DOHH2 (cell line): ENCODE measurements around the gene NELFCD.

ENCODE experiments used
- EZH2phosphoT487 ChIP-seq: fragments of 200-600 bp; sonication (generic); IDR thresholded peaks from 2 replicates; pipeline ENCODE4 v1.6.1; 2017; ENCODE audit warnings: borderline replicate concordance, mild to moderate bottlenecking, antibody characterized with exemption, low read length, moderate library complexity, mixed read lengths
- TF ChIP-seq, protein P1 (sequence below): fragments of 200-600 bp; sonication (generic); IDR thresholded peaks from one replicate; pipeline ENCODE4 v1.5.1; 2014; ENCODE audit warnings: antibody characterized with exemption, mild to moderate bottlenecking, low read depth, low read length; ENCODE audit not compliant: poor library complexity, severe bottlenecking

DNA sequence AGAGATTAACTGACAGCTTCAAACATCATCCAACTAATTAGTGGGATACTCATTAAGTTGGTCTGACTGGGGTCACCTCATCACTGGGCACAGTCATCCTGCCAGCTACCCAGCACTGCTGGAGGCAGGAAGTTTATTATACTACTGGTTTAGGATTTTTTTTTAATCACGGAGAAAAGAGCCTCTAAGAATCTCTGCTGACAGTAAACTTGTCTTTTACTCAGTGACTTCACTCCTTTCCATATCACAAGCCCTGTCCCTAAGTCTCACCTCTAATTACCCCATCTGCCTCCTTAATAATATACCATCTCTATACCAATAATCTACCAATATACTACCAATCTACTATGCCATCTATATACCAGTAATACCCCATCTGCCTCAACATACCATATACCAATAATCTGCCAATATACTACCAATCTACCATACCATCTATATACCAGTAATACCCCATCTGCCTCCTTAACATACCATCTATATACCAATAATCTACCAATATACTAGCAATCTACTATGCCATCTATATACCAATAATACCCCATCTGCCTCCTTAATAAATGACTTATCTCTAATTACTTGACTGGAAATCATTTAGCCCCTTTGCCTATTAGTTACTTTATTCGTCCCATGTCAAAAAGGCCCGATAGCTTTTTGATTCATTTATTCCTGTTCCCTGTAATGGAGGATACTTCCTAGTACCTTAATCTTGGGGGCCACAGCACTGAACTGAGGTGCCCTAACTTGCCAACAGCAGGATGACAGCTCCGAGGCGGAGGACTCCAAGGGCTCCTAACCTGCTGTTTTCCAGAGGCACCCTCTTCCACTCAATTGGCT, 46.1 kb downstream of the NELFCD start:
- TF ChIP-seq, protein P1, sequence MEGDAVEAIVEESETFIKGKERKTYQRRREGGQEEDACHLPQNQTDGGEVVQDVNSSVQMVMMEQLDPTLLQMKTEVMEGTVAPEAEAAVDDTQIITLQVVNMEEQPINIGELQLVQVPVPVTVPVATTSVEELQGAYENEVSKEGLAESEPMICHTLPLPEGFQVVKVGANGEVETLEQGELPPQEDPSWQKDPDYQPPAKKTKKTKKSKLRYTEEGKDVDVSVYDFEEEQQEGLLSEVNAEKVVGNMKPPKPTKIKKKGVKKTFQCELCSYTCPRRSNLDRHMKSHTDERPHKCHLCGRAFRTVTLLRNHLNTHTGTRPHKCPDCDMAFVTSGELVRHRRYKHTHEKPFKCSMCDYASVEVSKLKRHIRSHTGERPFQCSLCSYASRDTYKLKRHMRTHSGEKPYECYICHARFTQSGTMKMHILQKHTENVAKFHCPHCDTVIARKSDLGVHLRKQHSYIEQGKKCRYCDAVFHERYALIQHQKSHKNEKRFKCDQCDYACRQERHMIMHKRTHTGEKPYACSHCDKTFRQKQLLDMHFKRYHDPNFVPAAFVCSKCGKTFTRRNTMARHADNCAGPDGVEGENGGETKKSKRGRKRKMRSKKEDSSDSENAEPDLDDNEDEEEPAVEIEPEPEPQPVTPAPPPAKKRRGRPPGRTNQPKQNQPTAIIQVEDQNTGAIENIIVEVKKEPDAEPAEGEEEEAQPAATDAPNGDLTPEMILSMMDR, result no peak
- no peak for TF ChIP-seq EZH2phosphoT487
